IMR-90 (cell line): ENCODE measurements around the gene ASNSD1. TPM values are rescaled to one million over a fixed set of nuclear protein-coding genes. Genes with fewer than 3 reads are reported as not detected.

Source experiments
- ATAC-seq: fragments of 200-7000 bp; cut with Tn5 transposase; 2 replicates; pipeline ENCODE4 v1.9.1; 2020; ENCODE audit warnings: low read depth, mild to moderate bottlenecking, moderate library complexity
- BruUV-seq: library from RNA; stranded (reverse); fragments of 400-500 nt; replicated peaks from 2 replicates; lab custom pipeline; 2021; lab: Mats Ljungman, UMichigan
- CTCF ChIA-PET: fragments of 300-600 bp; formaldehyde crosslinking; extraction: SDS; loops from one replicate; lab custom pipeline; 2021; ENCODE audit warnings: antibody characterized with exemption; lab: Yijun Ruan, JAX
- POLR2A ChIA-PET: fragments of 300-600 bp; sonication (Branson Sonifier 250); formaldehyde crosslinking; loops from one replicate; lab custom pipeline; 2022; ENCODE audit warnings: antibody characterized with exemption; ENCODE audit not compliant: unreplicated experiment; lab: Charles Lee
- DNase-seq: peaks from one replicate; pipeline ENCODE4 v3.0.0; 2013
- H2AFZ ChIP-seq: replicated peaks from 2 replicates; pipeline ENCODE3; 2013; ENCODE audit warnings: low read length, mild to moderate bottlenecking; ENCODE audit not compliant: poor library complexity
- H2AK5ac ChIP-seq: 2 replicates; pipeline ENCODE4 v1.6.1; 2013; ENCODE audit warnings: low read depth, low read length, inconsistent platforms
- H2AK9ac ChIP-seq: replicated peaks from 2 replicates; pipeline ENCODE3; 2013; ENCODE audit warnings: mild to moderate bottlenecking, low read depth, low read length, moderate library complexity; ENCODE audit not compliant: poor library complexity
- H2BK120ac ChIP-seq: 2 replicates; pipeline ENCODE4 v1.6.1; 2013; ENCODE audit warnings: low read depth, low read length, inconsistent platforms
- H2BK15ac ChIP-seq: 3 replicates; pipeline ENCODE4 v1.6.1; 2013; ENCODE audit warnings: low read depth, low read length, inconsistent platforms
- H2BK20ac ChIP-seq: 2 replicates; pipeline ENCODE4 v1.6.1; 2013; ENCODE audit warnings: low read depth, mild to moderate bottlenecking, inconsistent platforms, low read length, moderate library complexity
- H2BK5ac ChIP-seq: 2 replicates; pipeline ENCODE4 v1.6.1; 2013; ENCODE audit warnings: mild to moderate bottlenecking, low read depth, low read length, inconsistent platforms; ENCODE audit not compliant: poor library complexity, severe bottlenecking
- H3K14ac ChIP-seq: replicated peaks from 2 replicates; pipeline ENCODE4 v1.6.1; 2013; ENCODE audit warnings: low read depth, low read length, inconsistent platforms
- H3K18ac ChIP-seq: 2 replicates; pipeline ENCODE4 v1.6.1; 2013; ENCODE audit warnings: low read depth, low read length, control low read depth
- H3K23ac ChIP-seq: 2 replicates; pipeline ENCODE4 v1.6.1; 2013; ENCODE audit warnings: low read depth, low read length, inconsistent platforms
- H3K27ac ChIP-seq: 2 replicates; pipeline ENCODE4 v1.5.1; 2013; ENCODE audit warnings: mild to moderate bottlenecking, control low read depth, low read length; ENCODE audit not compliant: insufficient read depth
- H3K27me3 ChIP-seq: 2 replicates; pipeline ENCODE4 v1.6.1; 2013; ENCODE audit warnings: low read length; ENCODE audit not compliant: control insufficient read depth, insufficient read depth
- H3K36me3 ChIP-seq: 2 replicates; pipeline ENCODE4 v1.6.1; 2013; ENCODE audit warnings: low read length, mixed read lengths; ENCODE audit not compliant: control insufficient read depth, insufficient read depth
- H3K4ac ChIP-seq: 2 replicates; pipeline ENCODE4 v1.6.1; 2013; ENCODE audit warnings: low read depth, low read length, inconsistent platforms
- H3K4me1 ChIP-seq: 2 replicates; pipeline ENCODE4 v1.6.1; 2013; ENCODE audit warnings: low read length, mixed read lengths; ENCODE audit not compliant: control insufficient read depth, insufficient read depth
- H3K4me2 ChIP-seq: 2 replicates; pipeline ENCODE4 v1.6.1; 2013; ENCODE audit warnings: low read depth, mild to moderate bottlenecking, control low read depth, low read length, moderate library complexity
- H3K4me3 ChIP-seq: 2 replicates; pipeline ENCODE4 v1.5.1; 2013; ENCODE audit warnings: low read depth, mild to moderate bottlenecking, control low read depth, low read length, moderate library complexity; ENCODE audit not compliant: insufficient read depth
- H3K56ac ChIP-seq: 2 replicates; pipeline ENCODE4 v1.6.1; 2013; ENCODE audit warnings: low read length, inconsistent platforms; ENCODE audit not compliant: insufficient read depth; ENCODE audit errors: extremely low read depth
- H3K79me1 ChIP-seq, 2 experiments: 2 replicates each; pipeline ENCODE4 v1.6.1; 2013; ENCODE audit warnings: low read length in 2 of 2, inconsistent platforms in 1 of 2, low read depth in 1 of 2
- H3K9ac ChIP-seq: 2 replicates; pipeline ENCODE4 v1.6.1; 2013; ENCODE audit warnings: low read depth, low read length, control low read depth
- H3K9me1 ChIP-seq: 2 replicates; pipeline ENCODE4 v1.6.1; 2013; ENCODE audit warnings: low read length, inconsistent platforms; ENCODE audit not compliant: insufficient read depth
- H3K9me3 ChIP-seq: 2 replicates; pipeline ENCODE4 v1.6.1; 2013; ENCODE audit warnings: low read length; ENCODE audit not compliant: control insufficient read depth, insufficient read depth
- H4K20me1 ChIP-seq: 2 replicates; pipeline ENCODE4 v1.6.1; 2013; ENCODE audit warnings: low read length, inconsistent platforms; ENCODE audit not compliant: insufficient read depth
- H4K5ac ChIP-seq: 2 replicates; pipeline ENCODE4 v1.6.1; 2013; ENCODE audit warnings: mild to moderate bottlenecking, low read depth, low read length, control low read depth
- H4K8ac ChIP-seq, 2 experiments: 2 replicates each; pipeline ENCODE4 v1.6.1; 2013; ENCODE audit warnings: low read depth in 2 of 2, low read length in 2 of 2, control low read depth in 1 of 2, inconsistent platforms in 1 of 2
- H4K91ac ChIP-seq: 2 replicates; pipeline ENCODE4 v1.6.1; 2013; ENCODE audit warnings: low read depth, low read length, inconsistent platforms; ENCODE audit not compliant: insufficient read depth
- BHLHE40 ChIP-seq: fragments of 150-350 bp; IDR thresholded peaks from 2 replicates; pipeline ENCODE4 v1.6.1; 2016; ENCODE audit warnings: mild to moderate bottlenecking, low read depth, low read length
- CHD1 ChIP-seq: IDR thresholded peaks from 2 replicates; pipeline ENCODE4 v1.6.1; 2012; ENCODE audit warnings: low read depth, low read length, improper control_type of control experiment
- ELK1 ChIP-seq: fragments of 150-350 bp; IDR thresholded peaks from 2 replicates; pipeline ENCODE4 v1.6.1; 2016; ENCODE audit warnings: low read depth, mild to moderate bottlenecking, low read length, moderate library complexity, borderline replicate concordance
- FOS ChIP-seq: fragments of 150-350 bp; IDR thresholded peaks from 2 replicates; pipeline ENCODE4 v1.6.1; 2016; ENCODE audit warnings: low read depth, low read length
- MAFK ChIP-seq: IDR thresholded peaks from 2 replicates; pipeline ENCODE4 v1.6.1; 2012; ENCODE audit warnings: low read depth, low read length, improper control_type of control experiment
- MXI1 ChIP-seq: IDR thresholded peaks from 2 replicates; pipeline ENCODE4 v1.6.1; 2012; ENCODE audit warnings: low read depth, mild to moderate bottlenecking, low read length, moderate library complexity, borderline replicate concordance
- NFE2L2 ChIP-seq: fragments of 150-350 bp; IDR thresholded peaks from 2 replicates; pipeline ENCODE4 v1.6.1; 2016; ENCODE audit warnings: low read depth, mild to moderate bottlenecking, low read length
- POLR2A ChIP-seq: IDR thresholded peaks from 2 replicates; pipeline ENCODE4 v1.6.1; 2012; ENCODE audit warnings: mild to moderate bottlenecking, low read depth, low read length
- RAD21 ChIP-seq: IDR thresholded peaks from 2 replicates; pipeline ENCODE4 v1.6.1; 2012; ENCODE audit warnings: low read length, improper control_type of control experiment
- RCOR1 ChIP-seq: IDR thresholded peaks from 2 replicates; pipeline ENCODE4 v1.6.1; 2012; ENCODE audit warnings: mild to moderate bottlenecking, low read length, improper control_type of control experiment; ENCODE audit not compliant: insufficient replicate concordance
- SMC3 ChIP-seq: fragments of 150-350 bp; IDR thresholded peaks from 2 replicates; pipeline ENCODE4 v1.6.1; 2016; ENCODE audit warnings: low read depth, mild to moderate bottlenecking, antibody characterized with exemption, low read length, moderate library complexity
- WGBS, 2 experiments: methylation state at CpG; one replicate each; pipeline versions ENCODE4 v1.1.5 to v1.1.7; 2013; ENCODE audit warnings: missing lambda C conversion rate in 2 of 2; ENCODE audit not compliant: insufficient read length in 1 of 2; ENCODE audit errors: extremely low coverage in 2 of 2; 5-methylcytosine and 5-hydroxymethylcytosine counted together
- dilution Hi-C: fragments of 300-500 bp; cut with HindIII; formaldehyde crosslinking; loops from one replicate; pipeline ENCODE4 v1.14.3; 2018; ENCODE audit warnings: low sequenced_read_pairs; ENCODE audit not compliant: unreplicated experiment
- in situ Hi-C: fragments of 300-500 bp; cut with MboI; formaldehyde crosslinking; loops from 3 replicates; pipeline ENCODE4 v1.14.3; 2019; ENCODE audit warnings: low sequenced_read_pairs, inconsistent platforms, mixed read lengths
- intact Hi-C: fragments of 100-400 bp; cut with micrococcal nuclease; formaldehyde crosslinking; loops from 2 replicates; pipeline ENCODE4 v1.10.0; 2022
- polyA plus RNA-seq, 3 experiments: library from polyadenylated mRNA; depleted of rRNA; stranded (reverse); fragments of >200 nt; gene quantifications; 2 replicates each; pipeline ENCODE4 v1.2.3, GENCODE V29; 2012; ENCODE audit warnings: low replicate concordance in 1 of 3
- total RNA-seq: library from RNA; depleted of rRNA; stranded (reverse); fragments of >200 nt; gene quantifications from 2 replicates; pipeline ENCODE4 v1.2.3, GENCODE V29; 2012
- TF ChIP-seq, protein P1 (sequence below): conservative IDR thresholded peaks from 2 replicates; pipeline ENCODE4 v1.5.1; 2012; ENCODE audit warnings: mild to moderate bottlenecking, low read depth, low read length, improper control_type of control experiment

The ASNSD1 gene
- total and polyA plus RNA-seq, 2 of the 4 experiments (the other 2 are of a cell fraction) = 29.1 to 35.7 TPM

DNA sequence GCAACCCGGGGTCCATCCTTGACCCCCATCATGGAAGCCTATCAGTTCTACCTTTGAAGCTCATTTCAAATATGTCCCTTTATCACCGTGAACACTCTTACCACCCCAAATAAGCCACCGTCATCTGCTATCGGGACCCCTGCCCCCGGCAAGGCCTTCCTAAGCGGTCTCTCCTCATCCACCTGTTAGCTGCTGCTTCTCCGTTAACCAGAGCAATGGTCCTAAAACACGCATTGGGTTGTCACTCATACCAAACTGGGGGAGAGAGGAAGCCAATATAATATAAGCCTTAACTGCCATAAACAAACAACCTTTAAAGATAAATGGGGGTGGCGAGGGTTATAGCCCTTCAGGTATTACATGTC is 680 bp downstream of the ASNSD1 start:
- Histone ChIP-seq H2AFZ (peak overlapping the region; percentile 97), H4K8ac (peak overlapping the region; percentile 60 to 95; a peak in 3 of 4 replicates), H3K4me2 (peak overlapping the region; percentile 95), H3K4me3 (peak overlapping the region; percentile 80), H3K14ac (peak overlapping the region; percentile 91), H3K27me3 (no peaks in the 10 kb centered on the region; the same call in 1 of the 2 replicates), H3K79me1 (peaks cover 9 to 30% of the 10 kb centered on the region in 2 experiments; a peak in 3 of 4 replicates), H2BK5ac (peak overlapping the region; percentile 87), H3K4me1 (peaks cover 4% of the 10 kb centered on the region; the same call in 1 of the 2 replicates), H3K36me3 (peaks cover 5% of the 10 kb centered on the region), H3K56ac (peak overlapping the region; percentile 88; the same call in 1 of the 2 replicates), H3K9ac (peak overlapping the region; percentile 98), H3K4ac (peak overlapping the region; percentile 74), H2BK120ac (no peak overlapping the region), H2AK9ac (peak overlapping the region; percentile 96), H3K9me1 (peaks cover 2% of the 10 kb centered on the region; the same call in 1 of the 2 replicates), H3K27ac (peak overlapping the region; percentile 91), H3K18ac (no peak overlapping the region), H4K91ac (no peak overlapping the region; the same call in 1 of the 2 replicates), H3K9me3 (no peaks in the 10 kb centered on the region), H4K5ac (peak overlapping the region; percentile 93), H2BK20ac (no peak overlapping the region), H2BK15ac (no peak overlapping the region), H4K20me1 (no peaks in the 10 kb centered on the region), H2AK5ac (peak overlapping the region; percentile 63), H3K23ac (peak overlapping the region; percentile 74)
- intact Hi-C loops (loop anchor here (1.0 to 5.0 kb wide), 4 partner anchors 37 to 410 kb away; no protein-coding TSS in a partner anchor), in situ Hi-C loops (no loop called here), dilution Hi-C loops (no loop called here)
- ChIA-PET CTCF (interaction anchor here (0.6 to 1.4 kb wide), 2 partner anchors 14 to 33 kb away, joined by 3 to 4 read pairs; no protein-coding TSS in a partner anchor), POLR2A (interaction anchor here (0.6 kb wide), 1 partner anchor 1942 kb away, joined by 8 read pairs; no protein-coding TSS in a partner anchor)
- TF ChIP-seq NFE2L2 (no peak), ELK1 (no peak), CHD1 (no peak), FOS (no peak), POLR2A (no peak), SMC3 (no peak), MXI1 (no peak), RAD21 (no peak), MAFK (no peak), RCOR1 (no peak), BHLHE40 (no peak)
- TF ChIP-seq, protein P1, sequence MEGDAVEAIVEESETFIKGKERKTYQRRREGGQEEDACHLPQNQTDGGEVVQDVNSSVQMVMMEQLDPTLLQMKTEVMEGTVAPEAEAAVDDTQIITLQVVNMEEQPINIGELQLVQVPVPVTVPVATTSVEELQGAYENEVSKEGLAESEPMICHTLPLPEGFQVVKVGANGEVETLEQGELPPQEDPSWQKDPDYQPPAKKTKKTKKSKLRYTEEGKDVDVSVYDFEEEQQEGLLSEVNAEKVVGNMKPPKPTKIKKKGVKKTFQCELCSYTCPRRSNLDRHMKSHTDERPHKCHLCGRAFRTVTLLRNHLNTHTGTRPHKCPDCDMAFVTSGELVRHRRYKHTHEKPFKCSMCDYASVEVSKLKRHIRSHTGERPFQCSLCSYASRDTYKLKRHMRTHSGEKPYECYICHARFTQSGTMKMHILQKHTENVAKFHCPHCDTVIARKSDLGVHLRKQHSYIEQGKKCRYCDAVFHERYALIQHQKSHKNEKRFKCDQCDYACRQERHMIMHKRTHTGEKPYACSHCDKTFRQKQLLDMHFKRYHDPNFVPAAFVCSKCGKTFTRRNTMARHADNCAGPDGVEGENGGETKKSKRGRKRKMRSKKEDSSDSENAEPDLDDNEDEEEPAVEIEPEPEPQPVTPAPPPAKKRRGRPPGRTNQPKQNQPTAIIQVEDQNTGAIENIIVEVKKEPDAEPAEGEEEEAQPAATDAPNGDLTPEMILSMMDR = no peak
- 0% methylated on average over 2 of the region's 9 CpGs; no CpG with 5 or more reads in 1 of the 2 experiments for WGBS, 2 experiments
- no peak for DNase-seq
- TSS peak; percentile 47 for BruUV-seq
- no peak for ATAC-seq
